Measurements from ENCODE around the gene AIF1L.
A peak's percentile ranks its signal among the peaks of the same experiment; 100 is the strongest.
"Not testable (repeated sequence)": the region's sequence is repeated elsewhere in the genome, so short reads cannot be mapped to it uniquely, and the experiment has no call there.

The AIF1L gene

GRCh38 chr9:131121346-131121745 lies 25.0 kb downstream of the AIF1L start:
- no peak for DNase-seq (ENCODE audit: low read depth)

DNA sequence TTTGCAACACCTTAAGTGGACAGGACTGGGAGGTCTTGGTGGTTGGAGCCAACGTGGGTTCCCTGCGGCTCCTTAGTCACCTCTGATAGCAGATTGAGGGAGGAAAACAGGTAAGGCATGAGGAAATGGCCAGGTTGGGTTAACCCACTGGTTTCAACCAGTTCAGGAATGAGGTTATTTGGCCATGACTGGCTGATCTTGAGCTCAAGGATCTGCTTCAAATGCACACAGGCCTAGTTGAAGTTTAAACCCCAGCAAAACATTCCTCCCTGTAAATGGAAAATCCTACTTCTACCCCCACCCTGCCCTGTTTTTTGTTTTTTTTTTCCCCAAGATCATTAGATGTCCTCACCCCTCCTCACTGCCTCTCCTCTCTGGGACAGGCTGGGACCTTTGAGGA lies 25.8 kb downstream of the AIF1L start:
- DNase-seq (ENCODE audit: low read depth) = no peak

GRCh38 chr9:131125038-131125287 lies 28.6 kb downstream of the AIF1L start:
- no peak for DNase-seq (ENCODE audit: low read depth)

DNA sequence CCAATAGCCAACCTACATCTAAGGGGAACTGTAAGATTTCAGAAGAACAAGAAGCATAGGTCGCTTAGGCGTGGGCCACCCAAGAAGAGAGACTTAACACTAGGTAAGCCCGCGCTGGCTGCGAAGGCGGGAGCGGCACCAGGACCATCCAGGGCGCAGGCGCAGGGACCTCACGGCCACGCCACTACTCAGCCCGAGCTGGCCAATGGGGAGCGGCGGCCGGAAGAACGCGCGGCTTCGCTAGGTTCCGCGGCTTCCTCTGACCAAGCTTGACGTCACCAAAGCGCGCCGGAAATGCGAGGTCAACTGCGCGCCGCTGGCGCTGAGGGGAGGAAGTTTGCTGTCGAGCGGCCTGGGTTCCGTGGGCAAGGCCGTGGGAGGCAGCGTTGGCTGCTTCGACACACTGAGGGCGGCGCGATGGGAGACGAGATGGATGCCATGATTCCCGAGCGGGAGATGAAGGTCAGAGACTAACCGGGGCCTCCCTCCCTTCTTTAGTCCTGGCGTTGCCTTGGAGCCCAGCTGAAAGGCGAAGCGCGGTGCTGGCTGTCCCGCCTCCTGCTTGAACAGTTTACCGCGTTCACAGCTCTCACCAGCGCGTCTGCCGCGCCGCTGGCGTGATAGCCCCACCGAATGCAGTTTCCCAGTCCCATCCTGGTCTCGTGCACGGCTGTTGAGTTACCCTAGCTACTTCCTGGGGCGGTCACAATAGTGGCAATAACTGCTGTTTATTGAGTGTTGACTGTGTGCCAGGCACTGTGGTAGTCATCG lies 29.1 kb downstream of the AIF1L start, which contains the start of gene NUP214:
Gene NUP214, plus strand, starts transcription at position 299 of the 771 bp plus-strand sequence. Its CDS starts 119 bp downstream, at position 418.
- peak; percentile 95 for DNase-seq (ENCODE audit: low read depth)

- no peak for DNase-seq (ENCODE audit: low read depth)
Observed at GRCh38 chr9:131126059-131126426, 29.7 kb downstream of the AIF1L start.

- no peak for DNase-seq (ENCODE audit: low read depth)
Observed at GRCh38 chr9:131129183-131129582, 32.9 kb downstream of the AIF1L start.

GRCh38 chr9:131138676-131139075 lies 42.3 kb downstream of the AIF1L start:
- DNase-seq (ENCODE audit: low read depth) = no peak

GRCh38 chr9:131140112-131140511 lies 43.8 kb downstream of the AIF1L start:
- DNase-seq (ENCODE audit: low read depth) = no peak

GRCh38 chr9:131140550-131140949 lies 44.2 kb downstream of the AIF1L start:
- DNase-seq (ENCODE audit: low read depth) = no peak

GRCh38 chr9:131142160-131142559 lies 45.8 kb downstream of the AIF1L start:
- DNase-seq (ENCODE audit: low read depth) = no peak

GRCh38 chr9:131144201-131144600 lies 47.9 kb downstream of the AIF1L start:
- DNase-seq (ENCODE audit: low read depth) = no peak

GRCh38 chr9:131145245-131145644 lies 48.9 kb downstream of the AIF1L start:
- DNase-seq (ENCODE audit: low read depth) = no peak

GRCh38 chr9:131146186-131146585 lies 49.9 kb downstream of the AIF1L start:
- DNase-seq (ENCODE audit: low read depth) = no peak

GRCh38 chr9:131148276-131148675 lies 51.9 kb downstream of the AIF1L start:
- DNase-seq (ENCODE audit: low read depth) = no peak

GRCh38 chr9:131148966-131149687 lies 52.8 kb downstream of the AIF1L start:
- no peak for DNase-seq (ENCODE audit: low read depth)

DNA sequence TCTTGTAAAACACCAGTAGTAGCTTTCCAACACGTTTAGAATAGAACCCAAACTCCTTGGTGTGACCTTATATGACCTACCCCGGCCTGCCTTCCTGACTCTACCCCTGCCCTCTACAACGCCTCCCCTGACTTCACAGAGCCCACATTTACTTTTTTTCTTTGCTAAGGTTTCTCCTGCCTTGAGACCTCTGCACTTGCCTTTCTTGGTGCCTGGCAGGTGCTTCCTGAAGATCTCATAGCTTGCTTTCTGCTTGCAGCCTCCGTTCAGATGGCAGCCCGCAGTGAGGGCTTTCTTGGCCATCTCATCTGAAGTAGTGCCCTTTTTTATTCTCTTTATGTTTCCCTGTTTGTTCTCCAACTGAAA lies 53.3 kb downstream of the AIF1L start:
- no peak for DNase-seq (ENCODE audit: low read depth)

DNA sequence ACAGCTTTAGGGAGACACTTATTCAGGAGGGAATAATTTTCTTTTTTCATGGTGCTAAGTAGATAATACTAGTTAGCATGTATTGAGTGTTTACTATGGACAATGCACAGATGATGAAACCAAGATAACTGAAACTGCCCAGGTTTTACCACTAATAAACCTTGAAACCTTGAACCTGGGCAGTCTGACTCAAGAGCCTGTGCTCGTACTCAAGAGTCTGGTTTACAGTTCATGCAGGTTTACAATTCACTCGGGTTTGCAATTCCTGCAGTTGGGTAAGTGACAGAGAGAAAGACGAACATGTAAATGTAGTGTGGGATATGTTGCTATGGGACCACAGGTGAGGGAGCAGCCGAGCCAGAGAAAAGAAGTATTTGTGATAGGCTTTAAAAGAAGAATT lies 57.3 kb downstream of the AIF1L start:
- DNase-seq (ENCODE audit: low read depth) = no peak

GRCh38 chr9:131158673-131159072 lies 62.3 kb downstream of the AIF1L start:
- not testable (repeated sequence) for DNase-seq (ENCODE audit: low read depth)

- no peak for DNase-seq (ENCODE audit: low read depth)
Observed at GRCh38 chr9:131160416-131161112, 64.2 kb downstream of the AIF1L start.

- no peak for DNase-seq (ENCODE audit: low read depth)
Observed at GRCh38 chr9:131161585-131161984, 65.3 kb downstream of the AIF1L start.

DNA sequence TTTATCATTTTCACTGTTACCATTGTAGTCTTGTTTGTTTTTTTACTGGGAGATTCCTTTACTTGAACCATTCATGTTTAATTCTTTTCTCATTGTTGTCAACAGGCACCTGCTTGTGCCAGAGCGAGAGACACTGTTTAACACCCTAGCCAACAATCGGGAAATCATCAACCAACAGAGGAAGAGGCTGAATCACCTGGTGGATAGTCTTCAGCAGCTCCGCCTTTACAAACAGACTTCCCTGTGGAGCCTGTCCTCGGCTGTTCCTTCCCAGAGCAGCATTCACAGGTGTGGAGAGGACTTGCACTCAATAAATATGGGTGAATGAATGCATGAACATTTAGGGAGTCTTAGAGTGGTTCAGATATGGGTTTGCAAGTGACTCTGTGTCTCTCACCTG lies 66.6 kb downstream of the AIF1L start:
- no peak for DNase-seq (ENCODE audit: low read depth)

DNA sequence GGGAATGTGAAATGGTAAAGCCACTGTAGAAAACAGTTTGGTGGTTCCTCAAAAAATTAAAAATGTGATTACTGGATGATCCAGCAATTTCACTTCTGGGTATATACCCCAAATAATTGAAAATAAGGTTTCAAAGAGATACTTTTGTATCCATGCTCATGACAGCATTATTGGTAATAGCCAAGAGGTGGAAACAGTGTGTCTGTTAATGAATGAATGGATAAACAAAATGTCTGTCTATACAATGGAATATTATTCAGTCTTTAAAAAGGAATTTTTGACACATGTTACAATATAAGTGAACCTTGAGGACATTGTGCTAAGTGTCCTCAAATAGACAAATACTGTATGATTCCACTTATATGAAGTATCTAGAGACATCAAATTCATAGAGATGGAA lies 69.2 kb downstream of the AIF1L start:
- no peak for DNase-seq (ENCODE audit: low read depth)

GRCh38 chr9:131167146-131167692 lies 70.9 kb downstream of the AIF1L start:
- DNase-seq (ENCODE audit: low read depth) = no peak
